ENCODE results near the gene SLC22A23.

- TF ChIP-seq YY1 (IDR thresholded peaks at IDR 0.05; ENCODE audit: insufficient read depth, insufficient read length) (no peak), ZNF274 (IDR thresholded peaks at IDR 0.05; ENCODE audit: low read depth, low read length) (no peak)
Observed at GRCh38 chr6:3419624-3420272, 37.1 kb downstream of the SLC22A23 start.
